PC-9 (cell line): ENCODE measurements around the gene CLIP1. TPM values are rescaled to one million over a fixed set of nuclear protein-coding genes. Genes with fewer than 3 reads are reported as not detected.

Experiments used
- BruUV-seq: library from RNA; stranded (reverse); fragments of 400-500 nt; replicated peaks from 2 replicates; lab custom pipeline; 2021; lab: Mats Ljungman, UMichigan
- CTCF ChIA-PET: fragments of 300-600 bp; sonication (Branson Sonifier 250); formaldehyde crosslinking; loops from one replicate; lab custom pipeline; 2022; ENCODE audit warnings: antibody characterized with exemption; lab: Charles Lee
- POLR2A ChIA-PET: fragments of 300-600 bp; sonication (Branson Sonifier 250); formaldehyde crosslinking; loops from one replicate; lab custom pipeline; 2022; ENCODE audit warnings: antibody characterized with exemption; ENCODE audit not compliant: unreplicated experiment; lab: Charles Lee
- DNase-seq, 2 experiments: peaks; one replicate each; pipeline versions ENCODE4 v3.0.0 to v3.0.0-alpha.2; 2015 to 2022; ENCODE audit warnings: mixed read lengths in 1 of 2
- H2AFZ ChIP-seq: fragments of 200-600 bp; sonication (generic); 2 replicates; pipeline ENCODE4 v1.8.1; 2017; ENCODE audit warnings: antibody characterized with exemption
- H3F3A ChIP-seq: fragments of 200-600 bp; sonication (generic); 2 replicates; pipeline ENCODE4 v1.8.1; 2017; ENCODE audit warnings: antibody characterized with exemption, mild to moderate bottlenecking, low read depth; ENCODE audit not compliant: insufficient read depth
- H3K27ac ChIP-seq: fragments of 200-600 bp; sonication (generic); 2 replicates; pipeline ENCODE4 v1.6.1; 2016; ENCODE audit warnings: mixed run types
- H3K27me3 ChIP-seq: fragments of 200-600 bp; sonication (generic); 2 replicates; pipeline ENCODE4 v1.6.1; 2016; ENCODE audit warnings: low read depth, mixed run types; ENCODE audit not compliant: insufficient read depth
- H3K36me3 ChIP-seq: fragments of 200-600 bp; sonication (generic); 2 replicates; pipeline ENCODE4 v1.6.1; 2016; ENCODE audit warnings: low read depth, mixed run types
- H3K4me1 ChIP-seq: fragments of 200-600 bp; sonication (generic); replicated peaks from 2 replicates; pipeline ENCODE4 v1.6.1; 2016; ENCODE audit warnings: mixed run types; ENCODE audit not compliant: insufficient read depth
- H3K4me2 ChIP-seq: fragments of 200-600 bp; sonication (generic); 2 replicates; pipeline ENCODE4 v1.6.1; 2017; ENCODE audit warnings: mixed run types
- H3K4me3 ChIP-seq: fragments of 200-600 bp; sonication (generic); 2 replicates; pipeline ENCODE4 v1.6.1; 2016; ENCODE audit warnings: mixed run types
- H3K79me2 ChIP-seq: fragments of 200-600 bp; sonication (generic); 2 replicates; pipeline ENCODE4 v1.6.1; 2017; ENCODE audit warnings: low read depth, mixed run types
- H3K9me2 ChIP-seq: fragments of 200-600 bp; sonication (generic); 2 replicates; pipeline ENCODE4 v1.8.1; 2017; ENCODE audit warnings: mild to moderate bottlenecking; ENCODE audit not compliant: insufficient read depth
- H3K9me3 ChIP-seq: fragments of 200-600 bp; sonication (generic); 2 replicates; pipeline ENCODE4 v1.8.1; 2016; ENCODE audit warnings: low read depth; ENCODE audit not compliant: insufficient read depth
- H4K20me1 ChIP-seq: fragments of 200-600 bp; sonication (generic); 2 replicates; pipeline ENCODE4 v1.8.1; 2017; ENCODE audit not compliant: insufficient read depth
- EZH2 ChIP-seq: fragments of 200-600 bp; sonication (generic); IDR thresholded peaks from 2 replicates; pipeline ENCODE4 v1.8.0; 2017; ENCODE audit warnings: antibody characterized with exemption, low read depth
- intact Hi-C: fragments of 100-400 bp; cut with micrococcal nuclease; formaldehyde crosslinking; loops from one replicate; pipeline ENCODE4 v1.10.0; 2022; ENCODE audit not compliant: unreplicated experiment
- total RNA-seq: library from RNA; stranded (reverse); gene quantifications from 2 replicates; pipeline ENCODE4 v1.2.3, GENCODE V29; 2021
- TF ChIP-seq, protein P1 (sequence below): fragments of 200-600 bp; sonication (generic); conservative IDR thresholded peaks from 2 replicates; pipeline ENCODE4 v1.6.1; 2017; ENCODE audit warnings: mixed run types, antibody characterized with exemption, mild to moderate bottlenecking, moderate library complexity

CLIP1 gene
- total RNA-seq, 1 experiment from 2014 or later, result 86.9 TPM

DNA sequence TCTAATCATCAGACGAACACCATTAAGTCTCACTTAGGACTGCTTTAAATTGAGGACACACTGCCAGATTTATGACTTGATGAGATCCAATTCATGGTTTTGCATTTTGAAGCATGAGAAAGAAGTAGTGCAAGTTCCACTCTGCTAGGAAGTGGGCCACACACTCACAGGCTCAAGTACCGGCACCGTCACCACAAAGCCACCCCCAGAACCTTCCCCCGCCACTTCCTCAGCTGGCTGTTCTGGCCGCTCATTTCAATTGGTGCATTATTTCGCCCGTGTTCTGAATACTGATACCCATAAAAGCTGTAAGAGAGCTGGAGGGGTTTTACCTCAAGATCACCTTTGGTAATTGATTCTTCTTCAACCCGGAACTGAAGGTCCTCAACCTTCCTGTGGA, 70.1 kb downstream of the CLIP1 start:
- POLR2A ChIA-PET, result no interaction called here

DNA sequence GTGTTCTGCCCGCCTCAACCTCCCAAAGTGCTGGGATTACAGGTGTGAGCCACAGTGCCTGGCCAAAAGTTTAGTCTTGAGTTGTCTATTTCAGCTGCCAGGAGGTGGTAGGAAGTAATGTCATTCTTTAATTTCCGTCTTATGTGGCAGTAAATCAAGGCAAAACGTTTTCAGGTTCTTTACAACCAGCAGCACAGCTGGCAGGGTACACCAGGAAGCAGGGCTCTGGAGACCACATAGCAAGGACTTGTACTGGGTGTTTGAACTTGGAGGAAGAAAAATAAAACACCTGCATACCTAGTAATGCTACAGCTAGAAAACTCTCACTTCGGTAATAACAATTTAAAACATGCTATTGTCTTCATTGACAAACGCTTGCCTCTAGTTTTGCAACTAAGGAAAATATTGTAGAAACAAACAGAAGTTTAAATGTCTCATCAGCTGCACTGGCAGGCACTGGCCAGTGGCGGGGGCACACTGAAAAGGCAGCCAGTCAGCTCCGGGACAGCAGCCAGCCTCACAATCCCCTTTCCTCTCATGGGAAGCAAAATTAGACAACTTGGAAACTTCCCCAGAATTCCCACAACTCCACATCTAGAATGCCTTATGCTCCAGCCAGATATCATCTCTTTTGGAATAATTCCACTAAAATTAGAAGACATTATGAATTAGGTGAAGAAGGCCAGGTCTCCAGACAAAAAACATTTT, 72.2 kb downstream of the CLIP1 start:
- intact Hi-C loops, result no loop called here
- Histone ChIP-seq H3K4me1 (no peaks in the 10 kb centered on the region), H3K4me2 (no peak overlapping the region), H3K4me3 (no peak overlapping the region), H2AFZ (no peak overlapping the region), H3K9me3 (no peaks in the 10 kb centered on the region), H3F3A (no peaks in the 10 kb centered on the region; the same call in 1 of the 2 replicates), H4K20me1 (no peaks in the 10 kb centered on the region), H3K9me2 (no peaks in the 10 kb centered on the region), H3K79me2 (no peaks in the 10 kb centered on the region), H3K27ac (no peak overlapping the region), H3K36me3 (peaks cover 10% of the 10 kb centered on the region; the same call in 1 of the 2 replicates), H3K27me3 (no peaks in the 10 kb centered on the region)
- TF ChIP-seq, protein P1, sequence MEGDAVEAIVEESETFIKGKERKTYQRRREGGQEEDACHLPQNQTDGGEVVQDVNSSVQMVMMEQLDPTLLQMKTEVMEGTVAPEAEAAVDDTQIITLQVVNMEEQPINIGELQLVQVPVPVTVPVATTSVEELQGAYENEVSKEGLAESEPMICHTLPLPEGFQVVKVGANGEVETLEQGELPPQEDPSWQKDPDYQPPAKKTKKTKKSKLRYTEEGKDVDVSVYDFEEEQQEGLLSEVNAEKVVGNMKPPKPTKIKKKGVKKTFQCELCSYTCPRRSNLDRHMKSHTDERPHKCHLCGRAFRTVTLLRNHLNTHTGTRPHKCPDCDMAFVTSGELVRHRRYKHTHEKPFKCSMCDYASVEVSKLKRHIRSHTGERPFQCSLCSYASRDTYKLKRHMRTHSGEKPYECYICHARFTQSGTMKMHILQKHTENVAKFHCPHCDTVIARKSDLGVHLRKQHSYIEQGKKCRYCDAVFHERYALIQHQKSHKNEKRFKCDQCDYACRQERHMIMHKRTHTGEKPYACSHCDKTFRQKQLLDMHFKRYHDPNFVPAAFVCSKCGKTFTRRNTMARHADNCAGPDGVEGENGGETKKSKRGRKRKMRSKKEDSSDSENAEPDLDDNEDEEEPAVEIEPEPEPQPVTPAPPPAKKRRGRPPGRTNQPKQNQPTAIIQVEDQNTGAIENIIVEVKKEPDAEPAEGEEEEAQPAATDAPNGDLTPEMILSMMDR, result no peak
- TF ChIP-seq EZH2, result no peak
- POLR2A ChIA-PET, result no interaction called here
- no peak for DNase-seq
- no TSS peak for BruUV-seq
- CTCF ChIA-PET, result no interaction called here

More for the DNA sequence above, 70.1 kb downstream of the CLIP1 start:
- no peak overlapping the region for H2AFZ ChIP-seq
- TF ChIP-seq, protein P1, result no peak
- no peak for TF ChIP-seq EZH2
- H3K79me2 ChIP-seq, result no peaks in the 10 kb centered on the region
- no peak overlapping the region for H3K4me3 ChIP-seq
- H4K20me1 ChIP-seq, result no peaks in the 10 kb centered on the region
- no peaks in the 10 kb centered on the region for H3F3A ChIP-seq
- CTCF ChIA-PET, result no interaction called here
- H3K27ac ChIP-seq, result no peak overlapping the region
- no peaks in the 10 kb centered on the region for H3K27me3 ChIP-seq
- no peaks in the 10 kb centered on the region for H3K4me1 ChIP-seq
- H3K4me2 ChIP-seq, result no peak overlapping the region
- H3K9me2 ChIP-seq, result no peaks in the 10 kb centered on the region
- H3K9me3 ChIP-seq, result no peaks in the 10 kb centered on the region
- intact Hi-C loops, result no loop called here
- no peak for DNase-seq
- BruUV-seq, result no TSS peak
- H3K36me3 ChIP-seq, result peaks cover 10% of the 10 kb centered on the region; the same call in 1 of the 2 replicates

DNA sequence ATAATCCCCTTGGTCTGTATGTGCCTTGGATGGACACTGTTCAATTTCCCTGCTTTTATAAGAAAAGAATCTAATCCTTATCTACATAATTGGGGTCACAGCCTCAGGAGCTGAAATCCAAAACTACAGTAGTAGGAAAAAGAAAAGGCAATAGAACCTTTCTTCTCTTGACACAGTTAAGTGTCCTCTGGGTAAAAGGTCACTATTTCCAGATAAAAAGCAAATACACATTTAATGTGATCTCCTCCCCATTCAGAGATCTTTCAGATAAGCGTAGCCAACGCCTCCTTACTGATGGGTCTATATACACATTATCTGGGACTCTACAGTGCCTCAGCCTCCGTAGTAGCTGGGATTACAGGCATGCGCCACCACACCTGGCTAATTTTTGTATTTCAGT, 73.4 kb downstream of the CLIP1 start:
- no peak overlapping the region for H2AFZ ChIP-seq
- H3K4me3 ChIP-seq, result no peak overlapping the region
- H3K4me1 ChIP-seq, result no peaks in the 10 kb centered on the region
- intact Hi-C loops, result no loop called here
- H3K4me2 ChIP-seq, result no peak overlapping the region
- no peak for DNase-seq
- no peaks in the 10 kb centered on the region for H3K9me3 ChIP-seq
- peaks cover 3% of the 10 kb centered on the region; the same call in 1 of the 2 replicates for H3K36me3 ChIP-seq
- no peaks in the 10 kb centered on the region for H3K9me2 ChIP-seq
- no peak for TF ChIP-seq EZH2
- TF ChIP-seq, protein P1, result no peak
- no peaks in the 10 kb centered on the region for H4K20me1 ChIP-seq
- no peaks in the 10 kb centered on the region for H3K79me2 ChIP-seq
- CTCF ChIA-PET, result interaction anchor here (0.8 kb wide), 1 partner anchor 124 kb away, joined by 10 read pairs; no protein-coding TSS in a partner anchor
- POLR2A ChIA-PET, result no interaction called here
- H3K27me3 ChIP-seq, result no peaks in the 10 kb centered on the region
- no peak overlapping the region for H3K27ac ChIP-seq
- H3F3A ChIP-seq, result no peaks in the 10 kb centered on the region; the same call in 1 of the 2 replicates
- no TSS peak for BruUV-seq
